ENCODE data around the gene NLRX1.

NLRX1 gene

DNA sequence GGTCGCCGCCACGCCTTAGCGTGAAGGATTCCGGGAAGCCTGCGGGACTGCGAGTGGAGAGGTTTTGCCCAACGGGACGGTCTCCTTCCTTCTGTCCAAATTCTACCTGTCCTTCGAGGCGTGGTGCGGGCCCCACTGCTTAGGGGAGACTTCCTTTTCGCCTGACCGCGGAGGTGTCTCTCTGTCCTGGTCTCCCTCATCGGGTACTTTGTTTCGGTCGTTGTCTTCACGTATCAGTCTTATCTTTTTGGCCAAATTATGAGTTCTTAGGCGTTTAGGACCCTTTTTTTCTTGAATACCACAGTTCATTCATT lies 46.8 kb upstream of the NLRX1 start:
- TF ChIP-seq POLR2AphosphoS5 (IDR thresholded peaks at IDR 0.05; ENCODE audit: low read depth, low read length) (no peak), SIN3A (IDR thresholded peaks at IDR 0.05; ENCODE audit: borderline replicate concordance, insufficient read depth, low read length) (no peak), FOXP2 (optimal IDR thresholded peaks at IDR 0.05; ENCODE audit: borderline replicate concordance, extremely low read depth, extremely low read length, insufficient read depth) (no peak), TAF1 (IDR thresholded peaks at IDR 0.05; ENCODE audit: borderline replicate concordance, insufficient read depth, low read length) (no peak)
- TF ChIP-seq, protein P1, sequence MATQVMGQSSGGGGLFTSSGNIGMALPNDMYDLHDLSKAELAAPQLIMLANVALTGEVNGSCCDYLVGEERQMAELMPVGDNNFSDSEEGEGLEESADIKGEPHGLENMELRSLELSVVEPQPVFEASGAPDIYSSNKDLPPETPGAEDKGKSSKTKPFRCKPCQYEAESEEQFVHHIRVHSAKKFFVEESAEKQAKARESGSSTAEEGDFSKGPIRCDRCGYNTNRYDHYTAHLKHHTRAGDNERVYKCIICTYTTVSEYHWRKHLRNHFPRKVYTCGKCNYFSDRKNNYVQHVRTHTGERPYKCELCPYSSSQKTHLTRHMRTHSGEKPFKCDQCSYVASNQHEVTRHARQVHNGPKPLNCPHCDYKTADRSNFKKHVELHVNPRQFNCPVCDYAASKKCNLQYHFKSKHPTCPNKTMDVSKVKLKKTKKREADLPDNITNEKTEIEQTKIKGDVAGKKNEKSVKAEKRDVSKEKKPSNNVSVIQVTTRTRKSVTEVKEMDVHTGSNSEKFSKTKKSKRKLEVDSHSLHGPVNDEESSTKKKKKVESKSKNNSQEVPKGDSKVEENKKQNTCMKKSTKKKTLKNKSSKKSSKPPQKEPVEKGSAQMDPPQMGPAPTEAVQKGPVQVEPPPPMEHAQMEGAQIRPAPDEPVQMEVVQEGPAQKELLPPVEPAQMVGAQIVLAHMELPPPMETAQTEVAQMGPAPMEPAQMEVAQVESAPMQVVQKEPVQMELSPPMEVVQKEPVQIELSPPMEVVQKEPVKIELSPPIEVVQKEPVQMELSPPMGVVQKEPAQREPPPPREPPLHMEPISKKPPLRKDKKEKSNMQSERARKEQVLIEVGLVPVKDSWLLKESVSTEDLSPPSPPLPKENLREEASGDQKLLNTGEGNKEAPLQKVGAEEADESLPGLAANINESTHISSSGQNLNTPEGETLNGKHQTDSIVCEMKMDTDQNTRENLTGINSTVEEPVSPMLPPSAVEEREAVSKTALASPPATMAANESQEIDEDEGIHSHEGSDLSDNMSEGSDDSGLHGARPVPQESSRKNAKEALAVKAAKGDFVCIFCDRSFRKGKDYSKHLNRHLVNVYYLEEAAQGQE (IDR thresholded peaks at IDR 0.05; ENCODE audit: insufficient read depth in 1 of 2, low read depth in 2 of 2, low read length in 2 of 2), result no peak

DNA sequence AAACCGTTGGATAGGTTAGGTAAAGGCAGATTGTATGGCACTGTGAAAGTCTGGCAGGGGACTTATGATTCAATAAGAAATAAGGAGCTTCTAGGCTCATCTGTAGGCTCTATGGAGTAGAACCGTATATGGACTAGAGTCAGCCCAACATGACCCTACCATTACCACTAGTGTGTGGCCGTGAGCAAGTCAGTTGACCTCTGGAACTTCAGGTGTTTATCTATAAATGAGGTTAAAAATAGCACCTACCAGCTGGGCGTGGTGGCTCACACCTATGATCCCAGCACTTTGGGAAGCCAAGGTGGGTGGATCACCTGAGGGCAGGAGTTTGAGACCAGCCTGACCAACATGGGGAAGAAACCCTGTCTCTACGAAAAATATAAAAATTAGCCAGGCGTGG lies 42.7 kb upstream of the NLRX1 start:
- TF ChIP-seq TAF1 (IDR thresholded peaks at IDR 0.05; ENCODE audit: borderline replicate concordance, insufficient read depth, low read length) (no peak), FOXP2 (optimal IDR thresholded peaks at IDR 0.05; ENCODE audit: borderline replicate concordance, extremely low read depth, extremely low read length, insufficient read depth) (no peak), SIN3A (IDR thresholded peaks at IDR 0.05; ENCODE audit: borderline replicate concordance, insufficient read depth, low read length) (no peak), POLR2AphosphoS5 (IDR thresholded peaks at IDR 0.05; ENCODE audit: low read depth, low read length) (no peak)
- TF ChIP-seq, protein P1 (IDR thresholded peaks at IDR 0.05; ENCODE audit: insufficient read depth in 1 of 2, low read depth in 2 of 2, low read length in 2 of 2), result no peak

DNA sequence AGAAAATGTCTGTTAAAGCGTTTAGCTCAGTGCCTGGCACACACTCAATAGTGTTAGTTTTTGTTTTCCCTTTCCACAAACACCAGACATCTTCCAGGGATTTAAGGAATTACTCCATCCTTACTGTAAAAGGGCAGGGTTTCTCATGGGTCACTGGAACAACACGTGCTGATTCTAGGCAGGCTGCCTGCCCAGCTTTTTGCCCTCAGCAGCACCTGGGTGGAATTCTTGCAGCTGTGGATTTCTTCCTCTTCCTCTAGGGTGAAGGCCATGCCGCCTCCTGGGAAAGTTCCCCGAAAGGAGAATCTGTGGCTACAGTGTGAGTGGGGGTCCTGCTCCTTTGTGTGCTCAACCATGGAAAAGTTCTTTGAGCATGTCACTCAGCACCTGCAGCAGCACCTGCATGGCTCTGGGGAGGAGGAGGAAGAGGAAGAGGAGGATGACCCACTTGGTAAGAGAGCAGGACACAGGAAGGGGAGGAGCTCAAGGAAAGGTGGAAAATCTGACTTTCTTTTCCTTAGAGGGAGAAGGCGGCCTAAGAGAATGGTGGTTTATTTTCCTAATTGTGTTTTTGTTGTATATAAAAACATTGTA lies 41.8 kb upstream of the NLRX1 start:
- TF ChIP-seq, protein P1 (IDR thresholded peaks at IDR 0.05; ENCODE audit: insufficient read depth in 1 of 2, low read depth in 2 of 2, low read length in 2 of 2), result no peak
- TF ChIP-seq TAF1 (IDR thresholded peaks at IDR 0.05; ENCODE audit: borderline replicate concordance, insufficient read depth, low read length) (no peak), FOXP2 (optimal IDR thresholded peaks at IDR 0.05; ENCODE audit: borderline replicate concordance, extremely low read depth, extremely low read length, insufficient read depth) (no peak)

DNA sequence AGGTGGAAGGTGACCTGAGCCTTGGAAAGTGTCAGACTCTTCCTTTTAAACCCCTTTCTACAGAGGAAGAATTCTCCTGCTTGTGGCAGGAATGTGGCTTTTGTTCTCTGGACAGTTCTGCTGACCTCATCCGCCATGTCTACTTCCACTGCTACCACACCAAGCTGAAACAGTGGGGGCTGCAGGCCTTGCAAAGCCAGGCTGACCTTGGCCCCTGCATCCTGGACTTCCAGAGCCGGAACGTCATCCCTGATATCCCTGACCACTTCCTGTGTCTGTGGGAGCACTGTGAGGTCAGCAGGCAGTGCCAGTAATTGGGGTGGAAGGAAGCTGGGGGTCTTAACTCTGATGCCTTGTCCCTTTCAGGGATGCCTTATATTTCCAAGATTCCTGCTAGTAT lies 37.9 kb upstream of the NLRX1 start:
- TF ChIP-seq FOXP2 (optimal IDR thresholded peaks at IDR 0.05; ENCODE audit: borderline replicate concordance, extremely low read depth, extremely low read length, insufficient read depth), result peak; percentile 47
- TF ChIP-seq, protein P1 (IDR thresholded peaks at IDR 0.05; ENCODE audit: insufficient read depth in 1 of 2, low read depth in 2 of 2, low read length in 2 of 2), result peak in 1 of 2 experiments; percentile 26; a peak in 1 of 4 replicates
- TF ChIP-seq TAF1 (IDR thresholded peaks at IDR 0.05; ENCODE audit: borderline replicate concordance, insufficient read depth, low read length), result no peak

DNA sequence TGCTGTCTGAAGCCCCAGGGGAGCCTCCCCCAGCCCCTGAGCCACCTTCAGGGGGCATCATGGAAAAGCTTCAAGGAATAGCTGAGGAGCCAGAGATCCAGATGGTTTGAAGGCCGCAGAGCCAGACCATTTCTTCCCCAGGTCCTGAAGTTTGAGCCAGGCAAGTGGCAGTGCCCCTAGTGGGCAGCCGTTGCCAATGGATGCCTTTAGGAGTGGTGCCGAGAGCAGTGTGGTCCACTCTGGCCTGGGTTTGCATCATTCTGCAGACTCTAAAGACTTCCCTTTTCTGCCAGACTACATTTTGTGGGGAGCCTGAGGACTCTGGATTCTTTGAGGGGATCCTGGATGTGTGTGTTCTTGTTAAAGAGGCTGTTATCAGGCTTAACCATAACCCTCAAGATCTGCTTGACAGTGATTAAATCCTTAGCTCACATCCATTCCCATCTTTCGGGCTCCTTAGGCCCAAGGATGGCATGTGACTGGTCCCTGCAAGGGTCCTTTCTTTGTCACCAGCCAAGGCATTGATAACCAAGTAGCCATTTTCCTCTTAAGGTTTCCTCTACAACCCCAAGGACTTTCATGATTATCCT lies 34.0 kb upstream of the NLRX1 start:
- no peak for TF ChIP-seq SIN3A (IDR thresholded peaks at IDR 0.05; ENCODE audit: borderline replicate concordance, insufficient read depth, low read length)
- TF ChIP-seq FOXP2 (optimal IDR thresholded peaks at IDR 0.05; ENCODE audit: borderline replicate concordance, extremely low read depth, extremely low read length, insufficient read depth), result no peak
- TF ChIP-seq, protein P1 (IDR thresholded peaks at IDR 0.05; ENCODE audit: insufficient read depth in 1 of 2, low read depth in 2 of 2, low read length in 2 of 2), result no peak
- no peak for TF ChIP-seq POLR2AphosphoS5 (IDR thresholded peaks at IDR 0.05; ENCODE audit: low read depth, low read length)
- no peak for TF ChIP-seq TAF1 (IDR thresholded peaks at IDR 0.05; ENCODE audit: borderline replicate concordance, insufficient read depth, low read length)
